NCI-H1105 treated with DMSO at 0.1 percent for 48 hours (cell line): ENCODE data around the gene PRAMEF1.
A peak's percentile ranks its signal among the peaks of the same experiment; 100 is the strongest.
"Not testable (repeated sequence)": the region's sequence is repeated elsewhere in the genome, so short reads cannot be mapped to it uniquely, and the experiment has no call there.

Experiments
- DNase-seq: peaks from one replicate; lab custom pipeline; 2025; lab: John Stamatoyannopoulos, UW

Gene PRAMEF1

DNA sequence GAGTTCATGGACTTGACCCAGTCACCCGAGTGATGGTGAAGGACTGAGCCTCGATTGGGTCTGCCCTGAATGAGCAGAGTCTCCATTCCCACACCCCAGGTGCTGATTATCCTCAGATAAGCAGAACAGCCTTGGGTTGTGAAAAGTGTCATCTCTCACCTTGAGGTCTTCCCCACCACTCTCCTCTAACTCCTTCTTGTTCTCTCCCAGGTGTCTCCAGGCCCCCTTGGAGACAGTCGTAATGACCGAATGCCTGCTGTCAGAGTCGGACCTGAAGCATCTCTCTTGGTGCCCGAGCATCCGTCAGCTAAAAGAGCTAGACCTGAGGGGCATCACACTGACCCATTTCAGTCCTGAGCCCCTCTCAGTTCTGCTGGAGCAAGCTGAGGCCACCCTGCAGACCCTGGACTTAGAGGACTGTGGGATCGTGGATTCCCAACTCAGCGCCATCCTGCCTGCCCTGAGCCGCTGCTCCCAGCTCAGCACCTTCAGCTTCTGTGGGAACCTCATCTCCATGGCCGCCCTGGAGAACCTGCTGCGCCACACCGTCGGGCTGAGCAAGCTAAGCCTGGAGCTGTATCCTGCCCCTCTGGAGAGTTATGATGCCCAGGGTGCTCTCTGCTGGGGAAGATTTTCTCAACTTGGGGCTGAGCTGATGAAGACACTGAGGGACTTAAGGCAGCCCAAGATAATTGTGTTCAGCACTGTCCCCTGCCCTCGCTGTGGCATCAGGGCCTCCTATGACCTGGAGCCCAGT lies 14.2 kb upstream of the PRAMEF1 start:
- no peak for DNase-seq

DNA sequence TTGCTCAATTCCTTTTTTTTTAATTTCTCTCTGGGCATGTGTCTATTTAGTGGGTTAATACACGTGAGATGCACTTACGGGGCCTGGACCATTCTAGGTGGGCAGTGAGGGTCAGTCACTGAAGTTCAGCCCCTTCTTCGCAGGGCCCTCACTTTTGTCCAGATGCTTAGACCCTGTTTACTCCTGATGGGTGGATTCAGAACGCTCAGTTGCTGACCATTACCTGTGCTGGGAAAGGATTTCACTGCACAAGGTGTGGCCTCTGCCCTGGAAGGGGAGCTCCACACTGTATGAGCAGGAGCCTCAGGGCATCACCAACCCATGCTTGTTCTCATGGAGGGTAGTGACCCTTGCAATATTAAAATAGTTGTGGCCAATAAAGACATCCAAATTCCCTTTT lies 13.1 kb upstream of the PRAMEF1 start:
- DNase-seq, result no peak

DNA sequence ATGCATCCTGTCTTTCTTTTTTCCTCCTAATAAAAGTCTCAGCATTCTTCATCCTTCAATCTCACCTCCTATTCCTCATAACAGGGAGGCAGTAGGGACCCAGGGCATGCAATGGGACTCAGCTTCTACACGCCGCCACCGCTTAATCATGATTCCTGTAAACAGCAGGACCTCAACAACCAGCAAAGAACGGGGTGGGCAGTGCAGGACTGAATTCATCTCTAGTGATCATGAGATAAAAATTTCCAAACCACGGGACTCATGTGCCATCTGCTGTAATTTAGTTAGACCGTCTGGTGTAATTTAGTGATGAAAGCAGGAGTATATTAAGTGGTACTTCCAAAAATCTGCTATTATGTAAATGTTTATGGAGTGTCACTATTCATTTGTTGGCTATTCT lies 12.3 kb upstream of the PRAMEF1 start:
- no peak for DNase-seq

DNA sequence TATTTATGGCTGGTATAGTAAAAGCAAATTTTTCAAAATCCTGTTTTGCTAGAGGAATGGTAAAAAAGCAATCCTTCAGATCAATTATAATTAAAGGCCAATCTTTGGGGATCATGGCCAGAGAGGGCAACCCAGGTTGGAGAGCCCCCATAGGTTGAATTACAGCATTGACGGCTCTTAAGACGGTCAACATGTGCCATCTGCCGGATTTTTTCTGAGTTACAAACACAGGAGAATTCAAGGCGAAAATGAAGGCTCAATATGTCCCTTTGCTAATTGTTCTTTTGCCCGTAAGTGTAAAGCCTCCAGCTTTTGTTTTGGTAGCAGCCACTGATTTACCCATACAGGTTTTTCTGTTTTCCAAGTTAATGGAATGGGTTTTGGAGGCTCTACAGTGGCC lies 9.7 kb upstream of the PRAMEF1 start:
- peak; percentile 13 for DNase-seq

DNA sequence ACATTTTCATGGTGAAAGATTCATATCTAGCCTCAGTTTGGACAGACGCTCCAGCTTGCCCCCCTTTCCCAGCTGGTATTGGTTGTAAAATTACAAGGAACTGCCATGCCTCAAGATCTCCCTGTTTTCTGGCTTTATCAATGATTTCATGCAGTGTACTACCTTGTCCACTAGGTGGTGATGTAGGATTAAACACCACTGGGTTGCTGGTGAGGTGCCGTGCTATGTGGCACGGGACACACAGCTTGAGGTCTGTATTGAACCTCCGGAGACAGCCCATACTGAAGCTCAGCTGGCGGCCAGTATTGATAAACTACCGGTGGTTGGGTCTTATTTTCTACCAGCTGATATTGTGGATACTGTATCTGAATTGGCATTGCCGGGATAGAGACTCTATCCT lies 7.4 kb upstream of the PRAMEF1 start:
- not testable (repeated sequence) for DNase-seq

DNA sequence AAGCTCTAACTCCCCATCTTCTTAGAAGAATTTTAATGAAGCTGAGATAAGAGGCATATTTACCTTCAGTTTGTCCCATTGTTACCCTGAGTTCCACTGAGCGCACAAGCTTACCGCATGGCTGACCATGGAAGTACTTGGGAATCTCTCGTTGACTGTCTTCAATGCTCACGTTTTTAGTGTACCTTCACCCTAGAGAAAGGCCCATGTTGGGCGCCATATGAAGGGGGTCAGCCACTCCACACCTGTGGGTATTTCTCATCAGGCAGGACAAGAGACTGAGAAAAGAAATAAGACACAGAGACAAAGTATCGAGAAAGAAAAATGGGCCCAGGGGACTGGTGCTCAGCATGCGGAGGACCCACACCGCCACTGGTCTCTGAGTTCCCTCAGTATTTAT lies 6.5 kb upstream of the PRAMEF1 start:
- not testable (repeated sequence) for DNase-seq

DNA sequence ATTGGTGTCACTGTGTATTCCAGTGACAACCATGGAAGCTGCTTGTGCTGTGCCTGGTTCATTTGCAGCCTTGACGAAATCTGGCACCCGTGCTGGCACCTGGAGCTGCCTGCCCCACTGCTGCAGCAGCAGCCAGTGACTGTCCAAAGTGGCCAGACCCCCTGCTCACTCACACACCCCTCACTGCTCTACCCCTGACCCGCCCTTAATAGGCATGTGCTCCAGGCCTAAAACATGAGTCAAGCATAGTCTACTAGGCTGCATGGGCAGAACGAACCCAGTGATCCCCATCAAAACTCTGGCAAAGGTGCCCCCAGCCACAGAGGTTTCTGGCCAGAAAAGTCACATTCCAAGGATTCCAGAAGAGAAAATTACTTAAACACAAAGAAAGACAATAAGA lies 7.7 kb downstream of the PRAMEF1 start:
- no peak for DNase-seq

DNA sequence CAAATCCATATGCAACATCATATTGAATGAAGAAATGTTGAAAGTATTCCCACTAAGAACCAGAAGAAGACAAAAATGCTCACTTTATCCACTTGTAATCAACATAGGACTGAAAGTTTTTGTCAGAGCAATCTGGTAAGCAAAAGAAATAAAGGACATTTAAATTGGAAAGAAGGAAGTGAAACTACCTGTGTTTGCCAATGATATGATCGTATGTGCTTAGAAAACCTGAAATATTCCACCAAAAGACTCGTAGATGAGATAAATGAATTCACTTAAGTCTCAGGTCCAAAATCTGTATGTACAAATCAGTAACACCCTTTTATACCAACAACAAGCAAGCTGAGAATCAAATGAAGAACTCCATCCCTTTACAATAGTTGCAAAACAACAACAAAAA lies 8.5 kb downstream of the PRAMEF1 start:
- DNase-seq, result no peak

DNA sequence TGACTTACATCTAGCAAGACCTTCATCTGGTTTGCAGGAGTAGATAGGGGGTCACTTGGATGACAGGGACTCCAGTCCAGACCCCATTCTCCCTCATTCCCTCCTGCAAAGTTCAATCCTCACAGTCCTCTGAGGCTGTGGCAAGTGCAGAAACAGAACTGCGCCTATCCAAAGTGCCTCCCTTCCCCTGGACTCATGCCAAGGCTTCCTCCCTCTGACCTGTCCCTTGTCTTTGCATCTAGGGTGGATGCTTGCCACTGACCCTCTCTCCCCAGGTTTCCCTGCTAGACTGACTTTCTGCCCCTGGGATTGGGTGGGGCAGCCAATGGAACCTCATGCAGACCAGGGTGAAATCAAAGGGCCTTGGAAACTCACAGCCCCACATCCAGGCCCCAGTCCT lies 18.7 kb downstream of the PRAMEF1 start:
- no peak for DNase-seq

DNA sequence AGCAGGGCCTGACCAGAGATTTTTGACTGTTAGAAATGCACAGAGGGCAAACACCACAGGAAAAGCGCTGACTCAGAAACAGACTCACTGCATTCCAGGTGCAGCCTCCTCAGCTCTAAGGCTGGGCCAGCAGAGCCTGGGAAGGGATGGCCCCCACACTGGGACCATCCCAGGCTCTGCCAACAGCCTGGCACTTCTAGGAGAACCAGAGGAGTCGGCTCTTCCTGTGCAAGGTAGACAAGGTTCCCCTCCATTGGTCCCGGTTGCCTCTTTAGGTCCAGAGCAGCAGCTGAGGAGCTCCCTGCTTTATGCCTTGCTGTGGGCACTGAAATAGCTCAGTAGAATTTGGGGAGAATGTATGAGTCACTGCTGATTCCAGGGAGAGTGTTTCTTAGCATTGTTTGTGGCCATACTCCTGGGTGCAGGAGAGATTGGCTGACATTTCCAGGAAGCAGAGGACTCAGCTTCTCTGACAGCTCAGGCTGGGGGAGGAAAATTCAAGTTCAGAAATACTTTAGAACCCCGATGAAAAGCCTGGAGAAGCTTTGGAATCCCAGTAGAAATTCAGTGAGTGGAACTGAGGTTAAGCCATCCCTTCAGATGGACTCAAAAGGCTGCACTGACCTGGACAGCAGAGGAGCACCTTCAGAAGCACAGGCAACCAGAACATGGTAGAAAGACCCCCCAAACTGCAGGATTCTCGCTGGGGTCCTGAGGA lies 19.7 kb downstream of the PRAMEF1 start:
- no peak for DNase-seq

DNA sequence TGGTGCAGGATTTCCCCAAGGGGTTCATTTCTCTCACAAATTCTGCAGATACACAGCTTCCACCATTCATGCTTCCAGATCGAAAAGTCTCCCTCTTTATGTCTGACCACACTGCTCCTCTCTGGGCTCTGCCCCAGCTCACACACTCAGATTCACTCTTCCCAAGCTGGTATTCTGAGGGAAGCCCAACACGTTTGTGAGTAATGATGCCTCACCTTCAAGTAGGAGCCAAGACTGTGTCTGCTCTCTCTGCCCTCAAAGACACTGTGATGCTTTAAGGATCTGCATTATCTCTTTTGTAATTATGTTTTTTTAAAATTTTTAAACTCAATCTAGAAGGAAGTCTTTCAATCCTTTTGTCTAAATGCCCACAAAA lies 20.2 kb downstream of the PRAMEF1 start:
- DNase-seq, result no peak

DNA sequence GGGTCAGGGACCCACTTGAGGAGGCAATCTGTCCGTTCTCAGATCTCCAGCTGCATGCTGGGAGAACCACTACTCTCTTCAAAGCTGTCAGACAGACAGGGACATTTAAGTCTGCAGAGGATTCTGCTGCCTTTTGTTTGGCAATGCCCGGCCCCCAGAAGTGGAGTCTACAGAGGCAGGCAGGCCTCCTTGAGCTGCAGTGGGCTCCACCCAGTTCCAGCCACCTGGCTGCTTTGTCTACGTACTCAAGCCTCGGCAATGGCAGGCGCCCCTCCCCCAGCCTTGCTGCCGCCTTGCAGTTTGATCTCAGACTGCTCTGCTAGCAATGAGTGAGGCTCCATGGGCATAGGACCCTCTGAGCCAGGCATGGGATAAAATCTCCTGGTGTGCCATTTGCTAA lies 27.9 kb downstream of the PRAMEF1 start:
- DNase-seq, result not testable (repeated sequence)

DNA sequence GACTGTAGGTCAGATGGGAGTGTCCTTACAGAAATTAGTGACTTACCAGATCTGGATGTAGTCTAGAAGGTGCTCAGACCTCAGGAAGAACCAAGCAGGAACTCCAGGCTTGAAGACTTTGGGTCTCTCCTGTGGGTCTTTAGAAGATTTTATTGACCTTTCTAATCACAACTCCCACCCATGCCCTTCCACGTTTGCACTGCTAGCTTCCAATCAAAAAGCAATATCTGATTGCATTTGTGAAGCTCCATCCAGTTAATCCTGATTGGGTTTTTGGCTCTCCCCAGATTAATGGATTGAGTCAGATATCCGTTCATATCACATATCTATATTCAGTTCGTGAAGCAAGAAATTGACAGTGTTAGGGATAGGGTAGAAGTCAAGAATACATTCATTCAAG lies 40.1 kb downstream of the PRAMEF1 start, which contains the start of gene PRAMEF11:
PRAMEF11 (minus strand) TSS at position 101 of the 400 bp plus-strand sequence. CDS start 2,621 bp downstream, outside the sequence.
- not testable (repeated sequence) for DNase-seq

DNA sequence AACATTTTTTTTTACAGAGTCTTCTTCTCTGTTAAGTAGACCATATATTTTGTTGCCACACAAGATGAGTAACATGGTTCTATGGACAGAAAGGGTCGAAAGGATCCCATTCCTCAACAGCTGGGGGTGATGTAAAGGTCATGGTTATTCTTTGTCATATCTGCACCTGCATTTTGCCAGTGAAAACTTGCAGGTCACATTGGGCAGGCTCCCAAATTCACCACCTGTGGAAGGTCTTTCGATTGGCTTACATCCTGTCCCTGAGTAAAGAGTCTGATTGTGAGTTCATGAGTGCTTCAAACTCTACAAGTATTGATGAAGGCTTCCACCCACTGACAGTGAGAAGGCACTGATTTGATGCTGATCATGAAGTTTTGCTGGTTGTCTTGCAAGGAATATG lies 42.1 kb downstream of the PRAMEF1 start:
- not testable (repeated sequence) for DNase-seq
